GM19193 (cell line): ENCODE results near the gene NSD2.

Experiments
- POLR2A ChIP-seq: IDR thresholded peaks from 4 replicates; pipeline ENCODE4 v1.6.1; 2011; ENCODE audit not compliant: insufficient read depth, insufficient read length; ENCODE audit errors: extremely low read depth

The NSD2 gene

DNA sequence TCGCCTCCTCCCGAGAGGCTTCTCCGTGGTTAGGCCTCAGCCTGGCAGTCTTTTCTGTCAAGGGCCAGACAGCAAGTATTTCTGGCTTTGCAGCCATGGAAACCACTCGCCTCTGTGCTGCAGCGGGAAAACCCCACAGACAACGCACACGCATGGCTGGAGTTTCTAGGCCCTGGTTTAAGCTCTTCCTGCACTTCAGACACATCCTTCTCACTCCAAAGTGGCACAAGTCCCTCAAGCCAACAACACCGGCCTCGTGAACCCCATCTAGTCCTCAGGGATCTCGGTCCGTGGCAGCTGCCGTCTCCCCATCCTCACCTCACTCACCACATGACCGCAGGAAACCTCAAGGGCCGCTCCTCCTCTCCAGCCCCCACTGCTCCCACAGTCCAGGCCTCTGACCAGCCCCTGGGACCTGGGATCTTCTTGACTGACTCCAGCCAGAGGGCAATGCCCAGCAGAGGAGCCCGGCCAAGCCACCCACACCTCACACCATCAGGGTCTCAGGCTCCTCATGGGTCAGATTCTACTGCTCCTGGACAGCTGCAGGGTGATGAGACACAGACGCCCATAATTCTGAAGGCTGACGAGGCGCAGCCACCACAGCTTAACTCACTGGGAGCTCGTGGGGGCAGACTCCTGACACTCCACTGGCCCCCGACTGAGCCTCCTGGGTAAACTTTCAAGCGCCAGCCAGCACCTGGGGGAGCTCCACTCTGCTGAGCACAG lies 37.0 kb upstream of the NSD2 start:
- no peak for TF ChIP-seq POLR2A

DNA sequence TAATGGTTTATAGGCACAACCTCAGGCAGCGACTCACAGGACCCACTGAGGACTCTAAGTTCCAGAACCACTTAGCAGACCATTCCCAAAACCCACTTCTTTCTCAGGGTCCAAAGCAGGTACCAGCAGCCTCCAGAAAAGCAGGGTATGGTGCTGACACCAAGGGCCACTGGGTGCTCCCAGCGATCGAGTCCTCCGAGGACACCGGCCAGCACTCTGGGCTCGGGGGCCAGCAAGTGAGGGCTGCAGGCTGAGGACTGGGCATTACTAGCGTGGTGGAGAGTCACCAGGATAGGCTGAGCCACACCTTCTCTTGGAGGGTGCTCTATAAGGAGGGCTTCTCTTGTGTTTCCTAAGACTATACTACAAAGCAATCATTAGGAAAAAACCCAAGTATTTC lies 34.5 kb upstream of the NSD2 start:
- no peak for TF ChIP-seq POLR2A

DNA sequence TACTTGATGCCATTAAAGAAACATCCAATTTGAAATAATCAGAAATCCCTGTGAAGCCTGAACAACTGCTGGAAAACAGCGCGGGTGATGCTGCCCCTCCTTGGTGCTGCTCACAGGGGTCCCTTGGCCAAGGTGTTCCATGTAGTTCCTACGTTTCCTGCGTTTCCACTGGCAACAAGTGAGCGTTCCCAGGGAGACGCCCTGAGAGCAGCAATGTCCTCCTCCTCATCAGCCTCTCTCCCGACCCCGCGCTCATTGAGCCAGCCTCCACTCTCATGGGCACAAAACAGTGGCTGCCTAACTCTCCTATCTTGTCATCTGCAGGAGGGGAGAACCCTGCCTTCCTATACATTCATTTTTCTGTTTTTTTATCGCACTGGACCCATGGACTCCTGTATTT lies 34.1 kb upstream of the NSD2 start:
- no peak for TF ChIP-seq POLR2A

DNA sequence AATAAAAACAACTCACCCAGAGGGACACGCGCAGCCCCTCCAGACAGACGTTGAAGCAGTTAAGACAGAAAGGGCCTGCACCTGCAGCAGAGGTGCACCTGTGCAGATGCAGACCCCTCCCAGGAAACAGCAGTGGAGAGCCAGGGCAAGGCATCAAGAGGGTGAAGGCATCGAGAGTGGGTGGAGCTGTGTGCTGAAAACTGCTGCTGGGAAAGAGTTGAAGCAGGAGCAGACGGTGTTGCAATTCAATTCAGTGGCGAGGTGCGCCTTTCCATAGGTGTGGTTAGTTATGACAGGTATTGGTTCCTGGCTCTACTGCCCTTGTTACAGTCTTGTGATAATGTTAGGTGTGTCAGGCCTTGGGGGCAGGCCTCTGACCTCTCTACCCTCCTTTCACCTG lies 31.9 kb upstream of the NSD2 start:
- TF ChIP-seq POLR2A, result no peak

DNA sequence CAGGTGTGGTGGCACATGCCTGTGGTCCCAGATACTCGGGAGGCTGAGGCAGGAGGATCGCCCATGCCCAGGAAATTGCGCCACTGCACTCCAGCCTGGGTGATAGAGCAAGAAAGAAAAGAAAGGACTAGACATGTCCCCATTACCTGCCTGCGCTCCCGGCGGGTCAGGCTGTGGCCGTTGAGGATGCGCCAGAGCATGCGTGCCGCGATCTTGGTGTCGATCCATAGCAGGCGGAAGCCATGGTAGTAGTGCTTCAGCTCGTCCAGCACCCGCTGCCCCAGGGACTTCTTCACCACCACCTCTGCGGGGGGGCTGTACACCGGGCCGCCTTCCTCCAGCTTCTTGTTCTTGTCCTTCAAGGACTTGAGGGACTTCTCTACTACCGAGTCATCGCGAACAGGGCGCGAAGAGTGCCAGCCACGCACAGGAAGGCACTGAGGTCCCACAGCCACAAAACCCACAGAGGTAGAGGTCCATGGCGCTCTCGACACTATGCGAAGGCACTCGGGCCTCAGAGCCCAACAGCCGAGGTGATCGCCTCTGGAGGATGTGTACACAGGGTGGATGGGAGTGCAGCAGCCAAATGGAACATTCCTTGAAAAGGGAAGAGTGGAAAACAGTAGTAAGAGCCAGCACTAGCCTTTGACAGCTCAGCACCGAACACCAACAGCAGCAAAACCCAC lies 29.8 kb upstream of the NSD2 start:
- no peak for TF ChIP-seq POLR2A

DNA sequence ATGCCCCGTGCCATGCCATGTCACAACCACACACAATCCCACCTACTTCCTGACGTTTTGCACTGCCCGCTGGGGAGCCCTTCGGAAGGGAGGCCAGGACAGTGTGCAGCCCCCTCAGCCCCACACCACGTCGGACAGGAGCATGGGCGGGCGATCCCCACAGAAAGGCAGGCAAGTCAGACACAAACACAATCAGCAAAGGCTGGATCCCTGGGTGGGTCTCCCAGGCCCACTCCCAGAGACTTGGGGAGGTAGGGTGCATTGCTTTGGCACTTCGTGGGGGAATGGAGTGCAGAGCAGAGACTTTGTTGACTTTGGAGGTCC lies 29.3 kb upstream of the NSD2 start:
- no peak for TF ChIP-seq POLR2A

DNA sequence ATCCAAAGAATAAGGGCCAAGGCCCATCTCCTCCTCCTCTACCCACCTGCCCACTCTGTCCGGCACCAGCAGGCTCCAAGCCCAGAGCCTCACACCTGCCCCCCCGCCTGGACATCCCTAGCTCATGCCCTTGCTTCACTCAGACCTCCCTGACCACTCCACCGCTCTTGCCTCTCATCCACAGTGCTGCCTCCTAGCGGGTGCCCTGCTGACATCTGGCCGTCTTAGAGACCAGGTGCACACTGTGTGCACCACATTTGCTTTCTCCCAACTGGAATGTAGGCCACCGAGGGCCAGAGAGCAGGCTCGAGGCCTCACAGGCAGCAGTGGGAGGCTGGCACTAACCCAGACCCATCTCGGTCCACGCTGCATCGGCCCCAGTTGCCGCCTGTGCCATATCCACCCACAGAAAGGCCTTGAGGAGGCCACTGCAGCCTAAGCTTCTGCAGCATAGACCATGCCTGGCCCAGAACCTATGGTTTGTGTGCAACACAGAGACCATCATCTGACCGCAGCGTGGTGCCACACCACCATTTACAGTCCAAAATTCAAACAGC lies 28.8 kb upstream of the NSD2 start:
- no peak for TF ChIP-seq POLR2A

DNA sequence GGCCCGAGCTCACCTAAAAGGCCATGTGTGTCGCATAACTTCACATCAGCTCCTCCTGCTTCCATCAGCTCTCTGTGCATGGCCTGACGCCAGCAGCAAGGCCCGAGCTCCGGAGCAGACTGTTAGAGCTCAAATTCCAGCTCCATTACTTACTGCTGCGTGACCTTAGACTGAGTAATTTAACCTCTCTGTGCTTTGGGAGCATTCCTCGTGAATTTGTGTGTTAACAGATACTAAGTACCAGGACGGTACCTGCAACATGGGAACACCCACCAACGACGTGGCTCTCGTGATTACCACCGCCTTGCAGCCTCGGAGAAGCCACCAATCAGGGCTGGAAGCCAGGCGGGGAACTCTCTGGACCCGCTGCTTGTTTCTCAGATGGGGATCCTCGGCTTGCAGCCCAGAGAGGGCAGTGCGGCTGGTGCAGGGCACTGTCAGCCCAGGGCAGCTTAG lies 28.2 kb upstream of the NSD2 start:
- no peak for TF ChIP-seq POLR2A

DNA sequence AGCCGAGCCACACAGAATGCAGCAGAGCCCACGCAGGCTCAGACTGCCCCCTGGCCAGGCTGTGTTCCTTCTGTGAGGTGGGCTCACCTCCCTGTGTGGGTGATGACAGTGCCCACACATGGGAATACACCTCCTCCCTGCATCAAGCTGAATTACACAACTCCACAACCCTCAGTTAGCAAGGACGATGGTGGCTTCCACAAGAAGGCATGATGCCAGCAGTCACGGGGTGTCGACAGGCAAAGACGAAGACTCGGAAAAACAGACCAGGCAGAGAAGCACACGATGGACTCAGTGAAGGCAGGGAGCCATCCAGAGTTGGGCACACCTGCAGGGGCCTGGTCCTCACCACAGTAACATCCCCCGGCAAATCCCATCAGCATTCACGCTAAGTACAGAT lies 27.3 kb upstream of the NSD2 start:
- TF ChIP-seq POLR2A, result no peak

DNA sequence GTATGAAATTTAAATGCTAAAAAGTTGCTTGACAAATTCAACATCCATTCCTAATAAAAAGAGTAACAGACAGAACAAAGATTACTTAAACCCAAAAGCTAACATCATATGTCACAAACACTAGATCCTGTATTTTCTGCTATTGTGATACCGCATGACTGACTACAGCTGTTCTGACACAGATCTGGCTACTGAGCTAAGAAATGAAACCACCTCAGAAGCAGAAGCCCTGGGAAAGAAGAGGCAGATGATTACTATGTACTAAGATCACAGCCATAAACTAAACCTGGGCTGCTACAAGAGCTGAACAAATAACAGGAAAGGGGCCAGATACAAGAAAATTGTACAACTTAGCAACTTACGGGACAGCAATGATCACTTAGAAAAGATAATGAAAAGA lies 24.6 kb upstream of the NSD2 start:
- TF ChIP-seq POLR2A, result no peak

DNA sequence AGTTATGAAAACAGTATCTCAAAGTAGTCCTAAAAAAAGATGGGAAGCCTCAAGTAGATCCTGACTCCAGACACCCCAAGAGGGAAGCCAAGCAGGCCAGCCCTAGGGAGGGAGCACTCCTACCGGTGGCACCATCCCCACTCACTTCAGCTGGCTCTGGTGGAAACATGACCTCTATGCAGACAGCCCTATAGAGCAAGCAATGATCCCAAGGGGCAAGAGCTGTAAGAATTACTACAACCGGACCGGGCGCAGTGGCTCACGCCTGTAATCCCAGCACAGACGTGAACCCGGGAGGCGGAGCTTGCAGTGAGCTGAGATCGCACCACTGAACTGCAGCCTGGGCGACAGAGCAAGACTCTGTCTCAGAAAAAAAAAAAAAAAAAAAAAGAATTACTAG lies 20.9 kb upstream of the NSD2 start:
- no peak for TF ChIP-seq POLR2A

DNA sequence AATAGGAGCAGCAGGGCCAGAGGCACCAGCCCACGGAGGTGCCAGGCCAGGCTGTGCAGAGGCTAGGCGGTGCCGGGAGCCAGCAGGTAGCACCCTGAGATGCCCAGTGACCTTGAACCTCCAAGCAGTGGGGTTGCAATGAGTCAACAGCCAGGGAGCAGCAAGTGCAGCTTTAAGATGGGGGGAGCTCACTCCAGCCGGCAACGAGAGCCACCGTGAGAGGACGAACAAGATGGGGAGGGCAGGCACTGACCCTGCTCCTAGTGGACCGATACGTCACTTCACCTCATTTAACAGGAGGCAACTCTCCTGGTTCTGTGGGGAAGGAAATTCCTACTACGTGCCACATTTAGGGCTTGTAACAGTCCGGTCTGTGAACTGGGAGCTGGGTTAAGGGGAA lies 20.0 kb upstream of the NSD2 start:
- no peak for TF ChIP-seq POLR2A

DNA sequence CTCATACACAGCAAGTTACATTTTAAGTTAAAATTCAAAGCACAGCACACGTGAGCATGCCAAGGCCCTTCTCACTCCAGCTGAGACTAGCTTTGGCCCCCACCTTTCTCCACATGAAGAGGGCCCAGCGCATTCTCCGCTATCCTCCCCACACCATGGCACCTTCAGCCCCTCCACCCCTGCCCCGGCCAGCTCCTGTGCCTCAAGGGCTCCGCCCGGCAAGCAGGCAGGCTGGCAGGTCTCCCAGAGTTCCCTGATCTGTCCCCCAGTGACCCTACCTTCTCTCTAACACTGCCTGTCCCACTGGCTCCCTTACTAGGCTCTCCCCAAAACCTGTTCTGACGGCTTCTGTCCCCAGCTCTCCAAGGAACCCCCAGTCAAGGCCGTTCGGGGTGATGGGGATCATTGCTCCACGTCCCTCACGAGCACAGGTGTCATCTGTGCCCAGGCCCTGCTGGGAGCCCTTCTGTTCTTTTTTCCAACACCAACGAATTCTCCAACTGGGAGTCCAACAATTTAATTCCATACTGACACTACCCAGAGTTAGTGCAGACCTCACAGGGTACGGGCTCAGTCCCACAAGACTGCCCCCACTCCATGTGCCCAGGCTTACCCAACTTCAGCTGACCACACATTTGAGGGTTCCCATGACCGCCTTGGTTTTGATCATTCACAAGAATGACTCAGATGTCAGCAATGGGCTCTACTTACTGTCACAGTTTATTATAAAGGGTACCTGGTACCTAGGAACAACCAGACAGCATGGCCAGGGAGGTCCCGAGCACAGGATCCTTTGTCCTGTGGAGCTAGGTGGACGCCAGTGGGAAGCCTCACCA lies 19.4 kb upstream of the NSD2 start:
- no peak for TF ChIP-seq POLR2A

DNA sequence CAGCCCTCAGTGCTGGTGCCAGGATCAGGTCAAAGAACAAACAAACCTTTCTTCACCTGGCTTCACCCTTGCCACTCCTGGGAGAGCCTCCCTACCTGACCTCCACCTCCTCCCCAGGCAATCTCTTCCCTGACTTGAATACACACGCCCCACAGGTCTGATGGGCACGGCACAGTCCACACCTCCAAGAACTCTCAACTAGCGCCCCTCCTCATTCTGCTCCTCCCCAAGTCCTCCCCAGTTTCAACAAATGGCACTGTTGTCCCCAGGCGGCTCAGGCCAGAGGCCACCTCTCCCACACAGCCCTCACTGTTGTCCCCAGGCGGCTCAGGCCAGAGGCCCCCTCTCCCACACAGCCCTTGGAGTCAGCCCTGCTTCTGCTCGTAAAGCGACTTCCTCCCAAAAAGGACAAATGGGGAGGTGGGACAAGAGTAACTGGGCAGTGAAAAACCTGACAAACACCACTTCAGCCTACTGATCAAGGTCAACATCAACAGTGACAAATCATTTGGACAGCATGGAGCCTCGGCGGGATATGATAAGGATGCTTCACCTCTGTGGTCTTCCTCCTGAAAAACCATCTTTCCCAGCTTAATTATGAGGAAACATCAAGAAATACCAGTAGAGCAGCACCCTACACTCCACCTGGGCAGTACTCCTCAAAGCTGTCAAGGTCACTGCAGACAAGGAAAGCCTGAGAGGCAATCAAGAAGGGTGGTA lies 18.1 kb upstream of the NSD2 start:
- no peak for TF ChIP-seq POLR2A

DNA sequence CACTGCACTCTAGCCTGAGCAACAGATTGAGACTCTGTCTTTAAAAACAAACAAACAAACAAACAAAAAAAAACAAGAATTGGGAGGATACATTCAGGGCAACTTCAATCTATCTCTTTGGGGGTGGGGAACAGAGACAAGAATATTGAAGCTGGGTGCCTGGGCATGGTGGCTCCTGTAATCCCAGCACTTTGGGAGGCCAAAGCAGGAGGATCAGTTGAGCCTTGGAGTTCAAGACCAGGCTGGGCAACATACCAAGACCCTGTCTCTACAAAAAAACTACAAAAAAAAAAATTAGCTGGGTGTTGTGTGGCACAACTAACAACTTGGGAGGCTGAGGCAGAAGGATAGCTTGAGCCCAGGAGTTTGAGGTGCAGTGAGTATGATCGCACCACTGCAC lies 16.4 kb upstream of the NSD2 start:
- TF ChIP-seq POLR2A, result no peak
